Measurements from ENCODE around the gene CMTM1.
A peak's percentile ranks its signal among the peaks of the same experiment; 100 is the strongest.

Gene CMTM1

DNA sequence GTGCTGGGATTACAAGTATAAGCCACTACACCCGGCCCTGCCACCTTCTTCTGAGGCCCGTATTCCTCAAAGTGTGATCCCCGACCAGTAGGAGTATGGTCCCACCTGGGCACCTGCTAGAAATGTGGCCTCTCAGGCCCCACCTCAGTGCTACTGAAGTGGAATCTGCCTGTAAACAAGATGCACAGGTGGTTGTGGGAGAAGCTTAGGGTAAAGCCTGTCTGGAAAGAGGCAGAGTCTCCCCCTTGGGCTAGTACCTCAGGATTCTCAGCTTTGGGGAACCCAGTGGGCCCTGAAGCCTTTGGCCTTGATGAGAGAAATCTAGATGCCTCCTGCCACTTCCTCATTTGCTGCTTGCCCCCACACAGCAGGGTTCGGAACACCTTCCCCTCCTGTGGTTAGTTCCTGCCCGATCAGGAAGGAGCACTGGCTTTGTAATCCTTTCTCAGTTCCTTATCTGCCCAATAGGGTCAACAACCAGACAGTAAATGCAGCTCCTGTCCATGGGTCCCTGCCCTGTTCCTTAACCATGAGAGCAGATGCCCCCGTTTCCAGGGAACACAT lies 41.6 kb upstream of the CMTM1 start:
- DNase-seq = no peak
- Histone ChIP-seq H3K27me3 (replicated peaks) (no peaks in the 10 kb centered on the region), H3K4me3 (ENCODE audit: low read depth, low read length) (no peak overlapping the region), H3K36me3 (replicated peaks) (peaks cover 19% of the 10 kb centered on the region), H3K27ac (no peak overlapping the region)
- TF ChIP-seq, protein P1, sequence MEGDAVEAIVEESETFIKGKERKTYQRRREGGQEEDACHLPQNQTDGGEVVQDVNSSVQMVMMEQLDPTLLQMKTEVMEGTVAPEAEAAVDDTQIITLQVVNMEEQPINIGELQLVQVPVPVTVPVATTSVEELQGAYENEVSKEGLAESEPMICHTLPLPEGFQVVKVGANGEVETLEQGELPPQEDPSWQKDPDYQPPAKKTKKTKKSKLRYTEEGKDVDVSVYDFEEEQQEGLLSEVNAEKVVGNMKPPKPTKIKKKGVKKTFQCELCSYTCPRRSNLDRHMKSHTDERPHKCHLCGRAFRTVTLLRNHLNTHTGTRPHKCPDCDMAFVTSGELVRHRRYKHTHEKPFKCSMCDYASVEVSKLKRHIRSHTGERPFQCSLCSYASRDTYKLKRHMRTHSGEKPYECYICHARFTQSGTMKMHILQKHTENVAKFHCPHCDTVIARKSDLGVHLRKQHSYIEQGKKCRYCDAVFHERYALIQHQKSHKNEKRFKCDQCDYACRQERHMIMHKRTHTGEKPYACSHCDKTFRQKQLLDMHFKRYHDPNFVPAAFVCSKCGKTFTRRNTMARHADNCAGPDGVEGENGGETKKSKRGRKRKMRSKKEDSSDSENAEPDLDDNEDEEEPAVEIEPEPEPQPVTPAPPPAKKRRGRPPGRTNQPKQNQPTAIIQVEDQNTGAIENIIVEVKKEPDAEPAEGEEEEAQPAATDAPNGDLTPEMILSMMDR (IDR thresholded peaks at IDR 0.05; ENCODE audit: low read depth, low read length, missing control alignments) = peak; percentile 17
- in situ Hi-C loops (cut with HindIII; ENCODE audit: low pct_ligation_motif_present, low sequenced_read_pairs) = no loop called here

- TF ChIP-seq, protein P1 (IDR thresholded peaks at IDR 0.05; ENCODE audit: low read depth, low read length, missing control alignments) = no peak
- DNase-seq = no peak
- Histone ChIP-seq H3K27ac (no peak overlapping the region), H3K36me3 (replicated peaks) (peaks cover 23% of the 10 kb centered on the region), H3K4me3 (ENCODE audit: low read depth, low read length) (no peak overlapping the region), H3K27me3 (replicated peaks) (no peaks in the 10 kb centered on the region)
- in situ Hi-C loops (cut with HindIII; ENCODE audit: low pct_ligation_motif_present, low sequenced_read_pairs) = no loop called here
Observed at GRCh38 chr16:66525396-66526180, 40.7 kb upstream of the CMTM1 start.

- Histone ChIP-seq H3K27ac (no peak overlapping the region), H3K27me3 (replicated peaks) (no peaks in the 10 kb centered on the region), H3K36me3 (replicated peaks) (peaks cover 23% of the 10 kb centered on the region), H3K4me3 (ENCODE audit: low read depth, low read length) (no peak overlapping the region)
- in situ Hi-C loops (cut with HindIII; ENCODE audit: low pct_ligation_motif_present, low sequenced_read_pairs) = no loop called here
- TF ChIP-seq, protein P1 (IDR thresholded peaks at IDR 0.05; ENCODE audit: low read depth, low read length, missing control alignments) = no peak
- DNase-seq = no peak
Observed at GRCh38 chr16:66528294-66528693, 37.9 kb upstream of the CMTM1 start.

GRCh38 chr16:66529475-66529874 lies 36.8 kb upstream of the CMTM1 start:
- TF ChIP-seq, protein P1 (IDR thresholded peaks at IDR 0.05; ENCODE audit: low read depth, low read length, missing control alignments) = no peak
- DNase-seq = no peak
- in situ Hi-C loops (cut with HindIII; ENCODE audit: low pct_ligation_motif_present, low sequenced_read_pairs) = no loop called here
- Histone ChIP-seq H3K27ac (no peak overlapping the region), H3K4me3 (ENCODE audit: low read depth, low read length) (no peak overlapping the region), H3K36me3 (replicated peaks) (peaks cover 23% of the 10 kb centered on the region), H3K27me3 (replicated peaks) (no peaks in the 10 kb centered on the region)

- Histone ChIP-seq H3K4me3 (ENCODE audit: low read depth, low read length) (no peak overlapping the region), H3K27ac (no peak overlapping the region), H3K27me3 (replicated peaks) (no peaks in the 10 kb centered on the region), H3K36me3 (replicated peaks) (peaks cover 17% of the 10 kb centered on the region)
- DNase-seq = no peak
- TF ChIP-seq, protein P1 (IDR thresholded peaks at IDR 0.05; ENCODE audit: low read depth, low read length, missing control alignments) = no peak
- in situ Hi-C loops (cut with HindIII; ENCODE audit: low pct_ligation_motif_present, low sequenced_read_pairs) = no loop called here
Observed at GRCh38 chr16:66534376-66534799, 31.9 kb upstream of the CMTM1 start.

Data from brain microvascular endothelial cell (primary cell).